HUDEP-2 (cell line): Measurements from ENCODE around the gene FANCI.

Source experiments
- DNase-seq, 76 experiments: peaks; one replicate each; lab custom pipeline; 2025; ENCODE audit not compliant: unreplicated experiment in 76 of 76; lab: John Stamatoyannopoulos, UW

The FANCI gene

DNA sequence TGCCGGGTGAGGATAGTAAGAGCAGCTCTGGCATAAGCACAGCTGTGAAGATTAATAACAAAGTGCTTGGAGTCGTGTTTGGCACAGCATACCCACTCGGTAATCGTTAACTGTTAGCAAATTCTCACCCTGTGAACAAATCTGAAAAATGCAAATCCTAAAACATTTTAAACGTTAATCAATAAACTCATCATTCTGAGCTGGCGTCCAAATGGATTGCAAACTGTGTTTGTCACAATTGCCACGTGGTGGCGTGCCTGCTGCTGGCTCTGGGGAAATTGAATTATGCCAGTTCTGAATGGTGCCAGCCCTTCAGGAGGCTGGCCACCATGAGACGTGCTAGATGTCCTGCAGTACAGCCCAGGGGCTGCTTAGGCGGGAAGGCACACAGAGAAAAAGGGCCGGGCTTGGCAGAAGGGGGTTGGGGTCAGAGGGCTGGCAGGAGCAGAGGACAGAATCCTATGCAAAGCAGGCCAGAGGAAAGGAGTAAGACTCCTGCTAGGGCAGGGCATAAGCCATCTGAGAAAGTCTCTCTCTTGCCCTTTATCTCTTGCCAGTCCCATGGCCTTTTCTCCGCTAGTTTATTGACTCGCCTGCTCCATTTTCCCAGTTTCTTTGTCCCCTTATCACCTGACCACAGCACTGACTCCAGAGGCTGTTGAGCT is 113.0 kb downstream of the FANCI start:
- peak in 10 of 76 experiments; percentile 7 to 32 (median 18) for DNase-seq

DNA sequence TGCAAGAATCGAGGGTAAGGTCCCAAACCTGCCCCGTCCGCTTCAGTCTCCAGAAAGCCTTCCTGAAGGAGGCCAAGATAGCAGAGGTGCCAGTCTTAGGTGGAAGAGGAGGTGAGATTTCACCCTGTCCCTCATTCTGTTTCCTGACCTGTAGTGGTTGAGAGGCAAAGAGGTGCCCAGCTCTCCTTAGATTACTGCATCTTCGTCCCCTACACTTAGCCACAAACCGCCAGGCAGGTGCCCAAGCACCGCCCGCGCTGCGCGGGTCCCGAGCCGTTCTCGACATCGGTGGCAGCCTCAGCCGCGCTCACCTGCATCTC is 114.6 kb downstream of the FANCI start:
- DNase-seq: no peak

DNA sequence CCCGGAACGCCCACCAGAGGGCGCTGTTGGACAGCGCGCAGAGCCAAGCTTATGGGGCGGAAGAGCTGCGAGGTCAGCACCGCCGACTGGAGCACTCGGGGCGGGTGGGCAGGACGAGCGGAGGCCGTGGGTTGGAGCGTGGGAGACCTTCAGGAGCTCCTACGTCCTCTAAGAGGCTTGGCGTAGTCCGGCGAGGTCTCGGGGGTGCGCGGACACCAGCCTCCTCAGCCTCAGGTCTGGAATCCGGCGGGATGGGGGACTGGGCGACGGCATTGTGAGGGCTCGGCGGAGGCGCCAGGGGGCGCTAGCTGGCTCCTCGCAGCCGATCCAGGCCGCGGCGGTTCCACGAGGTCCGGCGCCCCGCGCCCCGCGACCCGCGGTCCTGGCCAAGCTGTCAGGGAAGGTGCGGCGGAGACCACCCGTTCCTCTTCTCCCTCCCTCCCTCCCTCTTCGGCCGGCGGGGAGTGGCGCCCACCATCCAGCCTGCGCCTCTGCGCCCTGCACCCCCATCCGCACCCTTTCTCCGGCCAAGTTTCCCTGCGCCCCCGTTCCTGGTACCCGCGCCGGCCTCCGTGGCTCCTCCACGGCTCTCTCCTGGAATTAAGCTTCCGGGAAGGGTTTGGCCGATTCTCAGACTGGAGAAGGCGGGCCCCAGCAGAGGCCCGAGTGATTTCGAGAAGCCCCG is 115.1 kb downstream of the FANCI start:
- DNase-seq: peak in 69 of 76 experiments; percentile 8 to 86 (median 63)

DNA sequence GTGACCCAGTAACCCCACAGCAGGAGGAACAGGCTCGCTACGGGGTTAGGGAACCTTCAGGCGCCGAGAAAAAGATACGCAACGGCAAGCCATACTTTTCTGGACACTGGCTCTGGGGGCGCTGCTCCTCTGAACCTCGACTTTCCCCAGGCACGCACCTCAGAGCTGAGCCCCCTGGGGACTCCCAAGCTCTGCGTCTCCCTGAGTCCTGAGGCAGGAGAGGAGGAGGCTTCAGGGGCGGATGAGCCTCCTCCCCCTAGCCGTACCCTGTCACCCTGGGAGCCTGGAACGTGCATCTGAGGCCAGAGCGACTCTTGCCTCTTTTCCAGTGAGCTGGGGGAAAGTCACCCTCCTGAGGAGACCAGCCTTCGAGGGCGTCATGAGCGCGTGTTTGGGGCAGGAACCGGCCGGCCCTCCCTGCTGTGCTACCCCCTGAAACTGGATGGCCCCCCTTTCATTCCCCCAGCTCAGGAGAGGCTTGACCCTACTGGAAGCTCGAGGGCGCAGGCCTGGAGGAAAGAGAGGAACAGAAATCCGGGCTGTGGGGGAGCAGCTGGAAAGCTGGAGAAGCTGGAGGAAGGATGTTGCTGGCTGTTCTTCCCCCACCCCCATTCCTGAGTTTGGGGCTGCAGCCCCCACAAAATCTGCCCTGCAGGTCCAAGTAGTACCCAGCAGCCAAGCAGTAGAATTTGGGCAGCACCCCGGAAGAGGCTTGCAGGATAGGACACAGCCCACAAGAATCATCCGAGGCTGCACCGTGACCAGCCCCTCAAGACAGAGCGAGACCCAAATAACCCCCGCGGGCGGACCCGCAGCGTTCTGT is 115.9 kb downstream of the FANCI start:
- DNase-seq: no peak

DNA sequence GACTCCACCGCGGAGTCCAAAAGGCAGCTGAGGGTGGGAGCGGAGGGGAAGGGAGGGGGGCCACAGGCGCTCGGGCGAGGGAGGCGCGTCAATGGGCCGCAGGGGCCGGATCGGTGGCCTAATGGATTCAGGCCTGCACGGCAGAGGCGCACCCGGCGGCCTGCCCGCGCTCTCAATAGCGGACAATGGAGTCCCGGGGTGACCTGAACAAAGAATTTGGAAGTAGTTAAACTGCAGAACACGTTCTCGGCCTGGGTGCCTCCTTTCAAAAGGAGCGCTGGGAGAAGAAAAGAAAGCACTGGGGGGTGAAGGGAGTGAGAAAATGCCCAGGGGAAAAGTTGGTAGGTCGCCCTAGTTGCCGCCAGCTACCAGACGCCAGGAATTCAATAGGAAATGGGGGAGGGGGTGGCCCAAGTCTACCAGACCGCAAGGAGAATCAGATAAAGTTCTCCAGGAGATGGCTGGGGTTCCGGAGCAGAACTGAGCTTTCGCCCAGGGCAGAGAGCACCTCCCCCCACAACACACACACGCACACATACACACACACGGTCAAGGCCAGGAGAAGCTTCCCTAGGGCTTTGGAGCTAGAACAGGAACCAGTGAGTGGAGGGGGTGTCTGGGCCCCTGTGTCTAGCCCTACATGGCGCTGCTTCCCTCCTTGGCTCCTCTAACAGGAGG is 116.7 kb downstream of the FANCI start:
- no peak for DNase-seq

DNA sequence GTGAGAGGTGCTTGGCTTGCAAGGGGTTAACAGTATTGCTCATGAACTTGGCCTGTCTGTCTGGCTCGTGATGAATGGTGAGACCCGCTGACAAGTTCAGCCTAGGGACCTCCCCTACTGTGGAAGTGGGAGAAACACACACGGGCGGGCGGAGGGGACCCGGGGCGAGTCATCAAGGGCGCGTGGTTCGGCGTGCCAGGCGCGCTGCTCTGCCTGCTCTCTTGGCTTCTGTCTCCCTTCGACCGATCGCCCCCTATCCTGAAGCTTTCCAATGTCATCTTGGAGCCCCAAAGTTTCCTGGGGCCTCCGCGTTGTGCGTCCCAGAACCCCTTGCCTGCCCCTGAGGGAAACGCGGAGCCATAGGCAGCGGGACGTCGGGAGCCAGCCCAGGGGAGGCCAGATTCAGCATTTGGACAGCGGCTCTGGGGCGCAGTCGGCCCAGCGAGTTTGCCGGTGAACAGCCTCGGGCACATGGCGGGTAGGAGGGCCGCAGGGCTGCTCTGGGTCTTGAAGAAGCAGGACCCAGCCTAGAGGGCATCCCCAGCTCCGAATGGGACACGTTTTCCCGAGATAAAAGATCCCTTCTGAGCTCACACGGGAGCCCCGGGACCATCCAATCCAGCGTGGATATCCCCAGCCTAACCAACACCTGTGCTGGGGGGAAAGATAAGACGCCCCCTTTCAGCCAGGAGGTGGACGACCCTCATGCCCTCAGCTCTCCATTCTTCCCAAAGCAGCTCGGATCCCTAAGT is 117.8 kb downstream of the FANCI start:
- DNase-seq: peak in 49 of 76 experiments; percentile 3 to 73 (median 41)

DNA sequence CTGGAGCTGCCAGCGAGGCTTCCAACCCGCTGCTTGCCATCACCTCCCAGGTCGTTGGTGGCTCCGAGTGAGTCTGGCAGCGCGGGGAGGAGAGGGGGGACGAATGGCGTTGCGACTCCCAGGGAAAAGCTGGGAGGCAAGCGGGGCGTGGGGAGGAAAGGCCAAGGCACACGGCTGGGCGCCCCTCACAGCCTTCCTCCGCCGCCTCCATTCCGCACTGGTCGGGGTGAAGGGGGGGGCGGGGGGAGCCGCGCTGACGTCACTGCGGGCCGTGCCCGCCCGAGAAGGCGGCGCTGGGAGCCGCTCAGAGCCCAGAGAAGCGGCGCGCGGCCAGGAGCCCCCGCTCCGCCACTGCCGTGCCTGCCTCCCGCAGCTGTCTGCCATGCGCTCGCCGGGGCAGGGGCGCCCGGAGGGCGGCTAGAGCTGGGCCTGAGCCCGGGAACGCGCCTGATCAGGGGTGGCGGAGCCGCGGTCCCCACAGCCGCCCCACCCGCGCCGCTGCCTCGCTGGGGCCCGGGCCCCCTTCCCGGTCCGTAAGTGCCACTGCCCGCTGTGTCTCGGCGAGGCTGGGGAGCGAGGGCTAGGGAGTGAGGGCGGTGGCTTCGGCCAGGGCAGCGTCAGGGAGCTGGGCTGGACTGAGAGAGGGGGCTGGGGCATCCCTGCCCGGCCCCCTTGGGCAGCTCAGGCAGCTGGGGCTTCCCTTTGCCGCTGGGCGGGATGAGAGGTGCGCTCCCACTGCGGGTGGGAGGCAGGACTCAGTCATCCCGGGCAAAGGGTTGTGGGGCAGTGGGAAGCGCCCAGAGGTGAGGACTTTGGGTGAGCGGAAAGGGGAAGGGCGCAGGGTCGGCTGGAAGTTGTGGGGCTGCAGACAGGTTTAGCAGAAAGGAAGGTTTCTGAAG is 118.7 kb downstream of the FANCI start:
- peak in 1 of 76 experiments; percentile 2 for DNase-seq

DNA sequence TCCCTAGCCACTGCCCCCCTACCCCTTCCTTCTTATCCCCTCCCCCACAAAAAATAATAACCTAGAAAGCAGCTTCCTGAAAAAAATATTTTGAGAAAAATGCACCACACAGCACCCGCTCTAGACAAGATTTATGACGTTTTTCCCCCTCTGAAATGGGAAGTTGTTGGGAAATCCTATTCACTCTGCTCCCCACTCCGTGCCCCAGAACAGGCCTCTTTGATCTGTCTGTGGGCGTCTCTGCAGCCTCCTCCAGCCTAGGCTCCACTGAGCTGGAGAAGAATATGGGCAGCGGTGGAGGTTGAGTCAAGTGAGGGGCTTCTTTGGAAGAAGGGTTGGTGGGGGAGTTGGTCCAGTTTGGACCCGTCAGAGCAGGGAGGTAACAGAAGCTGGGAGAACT is 119.4 kb downstream of the FANCI start:
- DNase-seq: no peak

DNA sequence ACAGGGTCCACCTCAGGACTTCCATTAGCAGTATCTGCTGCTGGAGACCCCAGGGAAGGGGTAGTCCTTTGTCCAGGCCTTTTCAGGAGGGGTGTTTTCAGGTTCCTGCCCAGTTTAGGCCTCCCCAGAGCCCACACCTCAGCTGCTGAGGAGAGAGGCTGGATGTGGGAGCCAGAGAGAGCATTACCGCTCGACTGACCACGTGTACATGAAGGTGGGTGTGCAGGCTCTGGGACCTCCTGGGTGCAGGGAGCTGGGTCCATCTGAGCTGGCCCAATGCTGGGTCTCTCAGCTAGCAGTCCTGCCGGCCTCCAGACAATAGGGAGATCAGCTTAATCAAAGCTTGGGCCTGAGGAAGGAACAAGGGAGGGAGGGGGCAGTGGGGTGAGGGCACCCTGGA is 120.0 kb downstream of the FANCI start:
- DNase-seq: no peak

DNA sequence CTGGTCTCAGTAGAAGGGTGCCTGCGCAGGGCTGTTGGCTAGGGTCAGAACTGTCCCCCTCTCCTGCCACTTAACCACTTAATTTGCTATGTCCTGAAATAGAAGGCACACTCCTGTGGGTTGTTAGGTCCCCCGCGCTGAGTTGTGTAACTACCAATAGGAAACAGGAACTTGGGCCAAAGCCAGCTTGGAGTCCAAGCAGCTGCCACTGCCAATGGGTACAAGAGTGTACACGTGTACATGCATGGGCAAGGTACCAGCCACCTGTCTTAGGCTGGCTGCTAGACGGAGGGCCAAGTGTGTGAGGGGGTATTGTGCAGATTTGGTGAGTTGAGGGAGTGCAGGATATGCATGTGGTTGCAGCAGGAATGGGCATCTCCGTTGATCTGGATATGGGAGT is 120.6 kb downstream of the FANCI start:
- DNase-seq: peak in 1 of 76 experiments; percentile 17

DNA sequence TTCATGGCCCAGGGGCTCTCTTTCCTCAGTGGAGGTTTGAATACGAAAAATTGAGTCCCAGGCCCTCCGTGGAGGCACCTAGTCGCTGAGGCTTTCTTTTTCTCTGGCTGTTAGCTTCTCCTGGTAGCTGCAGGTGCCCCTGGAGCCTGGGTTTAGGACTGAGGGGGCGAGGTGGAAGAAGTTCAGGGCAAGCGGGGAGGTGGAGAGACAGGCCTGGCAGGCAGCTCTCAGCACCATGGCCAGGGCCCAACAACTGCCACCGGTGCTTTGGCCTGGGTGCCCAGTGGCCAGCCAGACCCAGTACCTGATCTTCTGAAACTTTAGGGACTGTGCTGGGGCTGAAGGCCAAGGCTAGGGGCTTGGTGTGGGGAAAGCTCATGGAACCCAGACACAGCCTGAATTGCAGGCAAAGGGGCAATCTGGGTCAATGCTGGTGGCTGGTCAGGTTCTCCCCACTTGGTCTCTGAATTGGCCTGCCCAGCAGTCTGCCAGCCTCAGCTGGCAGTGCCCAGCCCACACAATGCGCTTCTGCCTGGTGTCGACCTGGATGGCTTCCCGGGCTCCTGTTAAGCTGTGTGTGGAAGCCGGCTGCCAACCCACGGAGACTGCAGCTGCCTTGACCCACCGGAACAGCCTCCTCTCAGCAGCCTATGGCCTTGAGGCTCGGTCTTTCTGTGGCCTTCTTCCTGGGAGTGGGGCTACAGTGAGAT is 121.1 kb downstream of the FANCI start:
- no peak for DNase-seq

DNA sequence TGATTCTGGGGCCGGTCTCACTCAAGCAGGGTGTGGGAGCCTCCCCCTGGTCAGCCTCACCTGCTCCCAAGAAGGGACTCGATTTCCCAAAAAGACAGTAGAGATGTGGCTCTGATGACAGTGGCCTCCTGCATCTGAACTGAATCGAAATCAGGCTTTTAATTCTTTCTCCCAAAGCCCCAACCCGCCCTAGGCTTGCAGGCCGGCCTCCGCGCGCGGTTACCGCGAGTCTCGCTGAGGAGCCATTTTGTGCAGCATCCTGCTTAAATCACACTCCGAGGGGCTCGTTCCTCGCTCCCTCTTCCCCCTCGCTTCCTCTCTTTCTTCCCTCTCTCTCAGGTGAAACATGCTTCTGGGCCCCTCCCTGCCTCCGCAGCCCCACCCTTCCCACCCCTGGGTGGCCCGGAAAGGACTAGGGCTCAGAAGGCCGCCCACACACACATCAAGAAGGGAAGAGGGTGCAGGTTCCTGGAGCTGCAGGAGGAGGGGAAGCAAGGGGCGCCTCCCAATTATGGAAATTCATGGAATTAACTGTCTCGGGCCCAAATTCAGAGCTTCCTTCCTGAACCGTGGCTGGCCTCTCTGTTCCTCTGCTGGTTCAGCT is 121.8 kb downstream of the FANCI start:
- no peak for DNase-seq
